T-cell (primary cell): ENCODE data around the gene MPZL1. TPM values are rescaled to one million over a fixed set of nuclear protein-coding genes. Genes with fewer than 3 reads are reported as not detected.

Experiments used
- ATAC-seq, 4 experiments: fragments of 200-7000 bp in 3 of 4; fragments of 150-1000 bp in 1 of 4; cut with Tn5 transposase; replicated peaks in 1 of 4; 1 replicate in 3 of 4; 2 replicates in 1 of 4; pipeline ENCODE4 v1.10.0; 2021; ENCODE audit warnings: moderate library complexity in 3 of 4, mild to moderate bottlenecking in 2 of 4, moderate number of reproducible peaks in 1 of 4
- CTCF ChIA-PET, 2 donors: fragments of 300-600 bp; sonication (Branson Sonifier 250); formaldehyde crosslinking; loops; one replicate each; lab custom pipeline; 2022; ENCODE audit warnings: antibody characterized with exemption in 2 of 2; lab: Charles Lee
- POLR2A ChIA-PET, 2 donors: fragments of 300-600 bp; sonication (Branson Sonifier 250); formaldehyde crosslinking; loops; one replicate each; lab custom pipeline; 2022; ENCODE audit warnings: antibody characterized with exemption in 2 of 2; lab: Charles Lee
- DNase-seq, 35 experiments: peaks; one replicate each; pipeline versions ENCODE4 v3.0.0 to v3.0.0-alpha.2; 2013 to 2023
- H3K27ac ChIP-seq: one replicate; pipeline ENCODE4 v1.5.1; 2013; ENCODE audit warnings: low read length
- H3K27me3 ChIP-seq, 2 experiments: replicated peaks in 1 of 2; 1 replicate in 1 of 2; 2 replicates in 1 of 2; pipeline versions ENCODE4 v1.6.1 to v1.7.0; 2013; ENCODE audit warnings: low read length in 1 of 2, mixed read lengths in 1 of 2; ENCODE audit not compliant: control insufficient read depth in 2 of 2, insufficient read depth in 2 of 2; ENCODE audit errors: extremely low read depth in 1 of 2
- H3K36me3 ChIP-seq, 2 donors: 1 replicate in 1 of 2; 2 replicates in 1 of 2; pipeline versions ENCODE4 v1.6.1 to v1.7.0; 2013; ENCODE audit warnings: low read length in 1 of 2; ENCODE audit not compliant: control insufficient read depth in 2 of 2, insufficient read depth in 1 of 2; ENCODE audit errors: extremely low read depth in 1 of 2
- H3K4me1 ChIP-seq, 2 experiments: 1 replicate in 1 of 2; 2 replicates in 1 of 2; pipeline versions ENCODE4 v1.6.1 to v1.7.0; 2013; ENCODE audit warnings: low read length in 2 of 2, mixed read lengths in 1 of 2; ENCODE audit not compliant: insufficient read depth in 2 of 2, control insufficient read depth in 1 of 2; ENCODE audit errors: extremely low read depth in 1 of 2
- H3K4me3 ChIP-seq, 2 donors: 1 replicate in 1 of 2; 2 replicates in 1 of 2; pipeline versions ENCODE4 v1.5.1 to v1.7.0; 2013; ENCODE audit warnings: mild to moderate bottlenecking in 2 of 2, low read length in 1 of 2, moderate library complexity in 1 of 2; ENCODE audit not compliant: control insufficient read depth in 1 of 2; ENCODE audit errors: extremely low read depth in 1 of 2
- H3K9me3 ChIP-seq: 2 replicates; pipeline ENCODE4 v1.7.0; 2013
- H3K27ac Mint-ChIP-seq, 2 donors: one replicate each; pipeline ENCODE4 v1.8.0; 2020 to 2021; ENCODE audit warnings: mild to moderate bottlenecking in 2 of 2, mixed read lengths in 2 of 2
- H3K27me3 Mint-ChIP-seq, 2 donors: one replicate each; pipeline ENCODE4 v1.8.0; 2021 to 2022; ENCODE audit warnings: mixed read lengths in 2 of 2
- H3K36me3 Mint-ChIP-seq: one replicate; pipeline ENCODE4 v1.8.0; 2021; ENCODE audit warnings: mixed read lengths
- H3K4me1 Mint-ChIP-seq, 3 donors: one replicate each; pipeline ENCODE4 v1.8.0; 2020 to 2022; ENCODE audit warnings: mixed read lengths in 3 of 3, mild to moderate bottlenecking in 1 of 3
- H3K4me3 Mint-ChIP-seq, 3 donors: one replicate each; pipeline ENCODE4 v1.8.0; 2020 to 2022; ENCODE audit warnings: mild to moderate bottlenecking in 3 of 3, mixed read lengths in 3 of 3, moderate library complexity in 3 of 3
- H3K9me3 Mint-ChIP-seq, 3 donors: one replicate each; pipeline ENCODE4 v1.8.0; 2020 to 2022; ENCODE audit warnings: mixed read lengths in 3 of 3
- WGBS: methylation state at CpG from one replicate; pipeline ENCODE4 v1.1.5; 2013; ENCODE audit warnings: missing lambda C conversion rate; ENCODE audit not compliant: insufficient coverage; 5-methylcytosine and 5-hydroxymethylcytosine counted together
- total RNA-seq, 35 experiments: library from RNA in 6 of 35; stranded (reverse) in 6 of 35; fragments of 120-200 nt in 1 of 35; gene quantifications; one replicate each; pipeline versions ENCODE4 v1.2.1 to v1.2.4 and lab custom pipeline; 2013 to 2026

The MPZL1 gene
- total RNA-seq, 5 donors from 2014 or later (not counting 1 experiment from before 2014, with no cell fraction given), result 5.1 to 9.9 (median 8.5) TPM

DNA sequence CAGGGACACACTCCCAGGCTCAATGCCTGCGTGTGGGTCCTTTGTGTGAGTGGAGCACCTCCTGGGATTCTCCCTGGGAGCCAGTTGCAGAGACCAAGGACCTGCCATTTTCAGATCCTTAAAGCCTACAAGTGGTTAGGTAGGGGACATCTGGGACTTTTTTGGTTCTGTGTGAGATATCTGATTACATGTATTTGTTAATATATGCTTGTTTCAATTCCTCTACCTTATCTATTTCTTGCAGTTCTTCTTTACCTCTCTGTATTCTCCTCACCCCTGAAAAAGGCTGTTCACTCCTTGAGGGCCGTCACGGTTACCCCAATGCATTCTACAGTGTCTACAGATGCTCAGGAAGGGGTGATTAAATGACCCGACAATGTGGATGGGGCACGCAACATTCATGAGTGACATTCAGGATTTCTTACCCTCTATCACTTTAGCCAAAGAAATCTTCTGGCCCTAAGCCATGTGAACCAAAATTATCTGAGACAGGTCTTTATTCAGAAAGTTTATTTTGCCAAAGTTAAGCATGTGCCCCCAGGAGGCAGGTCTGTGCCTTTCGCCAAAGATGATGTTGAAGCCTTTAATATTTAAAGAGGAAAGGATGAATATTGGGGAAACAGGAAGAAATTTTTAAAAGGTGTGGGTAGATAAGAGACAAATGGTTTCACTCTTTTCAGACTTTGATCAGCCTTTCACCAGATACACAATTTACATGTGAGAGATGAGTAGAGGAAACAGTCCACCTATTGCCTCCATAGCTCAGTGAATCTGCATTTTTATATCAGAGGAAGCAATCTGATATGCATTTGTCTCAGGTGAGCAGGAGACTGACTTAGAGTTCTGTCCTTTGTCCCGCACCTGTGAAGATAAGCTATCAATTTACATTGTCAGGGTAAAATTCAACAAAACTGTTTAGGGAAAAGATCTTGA, 44.6 kb upstream of the MPZL1 start:
- H3K4me1 ChIP-seq, result peaks cover 2 to 47% of the 10 kb centered on the region in 2 experiments
- H3K4me1 Mint-ChIP-seq, result peaks cover 29 to 32% (median 31%) of the 10 kb centered on the region in 3 donors
- H3K9me3 Mint-ChIP-seq, result no peaks in the 10 kb centered on the region
- no peaks in the 10 kb centered on the region for H3K27me3 ChIP-seq
- WGBS, result no CpG with 5 or more reads among the region's 7 CpGs
- H3K9me3 ChIP-seq, result no peaks in the 10 kb centered on the region
- ATAC-seq (no peak), DNase-seq (no peak)
- peak overlapping the region; percentile 74 to 78 for H3K27ac Mint-ChIP-seq
- H3K27ac ChIP-seq, result no peak overlapping the region
- no peak overlapping the region for H3K4me3 ChIP-seq
- ChIA-PET CTCF (interaction anchor here in 1 of 2 donors (0.6 to 1.0 kb wide), 2 partner anchors 11 kb away, joined by 4 to 5 read pairs; no protein-coding TSS in a partner anchor), POLR2A (no interaction called here)
- no peak overlapping the region for H3K4me3 Mint-ChIP-seq
- no peaks in the 10 kb centered on the region for H3K27me3 Mint-ChIP-seq
- peaks cover 36% of the 10 kb centered on the region for H3K36me3 Mint-ChIP-seq
- peaks cover 7 to 74% of the 10 kb centered on the region in 2 donors for H3K36me3 ChIP-seq

DNA sequence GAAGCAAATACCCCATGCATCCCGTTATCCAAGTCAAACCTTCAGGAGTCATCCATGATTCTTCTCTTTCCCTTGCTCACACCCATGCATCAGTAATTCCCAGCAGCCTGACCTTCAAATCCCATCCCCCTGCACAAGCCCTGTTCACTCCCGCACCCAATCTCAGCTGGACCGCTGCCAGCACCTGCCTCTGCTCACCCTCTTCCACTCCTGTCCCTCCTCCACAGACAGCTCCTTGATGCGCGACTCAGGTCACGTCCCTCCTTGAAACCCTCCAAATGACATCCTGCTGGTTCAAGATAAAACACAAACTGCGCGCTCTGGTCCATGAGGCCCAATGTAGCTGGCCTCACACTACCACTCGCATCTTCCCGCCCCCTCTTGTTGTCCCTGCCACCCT, 43.4 kb upstream of the MPZL1 start:
- peaks cover 2 to 47% of the 10 kb centered on the region in 2 experiments for H3K4me1 ChIP-seq
- CTCF ChIA-PET, result no interaction called here
- Mint-ChIP-seq H3K4me3 (no peak overlapping the region), H3K27ac (no peak overlapping the region), H3K27me3 (no peaks in the 10 kb centered on the region), H3K36me3 (peaks cover 23% of the 10 kb centered on the region), H3K9me3 (no peaks in the 10 kb centered on the region), H3K4me1 (peaks cover 17 to 23% (median 18%) of the 10 kb centered on the region in 3 donors)
- H3K9me3 ChIP-seq, result no peaks in the 10 kb centered on the region
- POLR2A ChIA-PET, result no interaction called here
- 95% methylated on average over 10 of the region's 10 CpGs for WGBS
- H3K4me3 ChIP-seq, result no peak overlapping the region
- no peak for DNase-seq
- no peak for ATAC-seq
- no peak overlapping the region for H3K27ac ChIP-seq
- H3K36me3 ChIP-seq, result peaks cover 7 to 74% of the 10 kb centered on the region in 2 donors
- H3K27me3 ChIP-seq, result no peaks in the 10 kb centered on the region

DNA sequence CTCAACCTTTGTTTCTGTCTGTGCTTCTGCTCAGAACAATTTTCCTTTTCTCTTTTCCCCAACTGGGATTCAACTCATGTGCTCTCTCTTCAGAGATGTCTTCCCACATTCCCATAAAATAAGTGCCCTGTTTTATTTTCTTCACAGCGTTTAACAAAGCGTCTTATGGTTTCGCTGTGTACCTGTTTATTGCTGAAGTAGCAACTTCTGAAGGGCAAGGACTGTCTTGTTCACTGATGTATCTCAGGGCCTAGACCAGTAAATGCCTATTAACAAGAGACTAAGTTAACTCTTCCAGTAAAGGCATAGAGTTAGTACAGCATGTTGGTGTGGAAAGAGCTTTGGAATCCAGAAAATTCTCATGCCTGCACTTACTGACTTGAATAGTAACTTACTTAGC, 42.9 kb upstream of the MPZL1 start:
- Mint-ChIP-seq H3K36me3 (peaks cover 21% of the 10 kb centered on the region), H3K9me3 (no peaks in the 10 kb centered on the region), H3K27ac (no peak overlapping the region), H3K27me3 (no peaks in the 10 kb centered on the region), H3K4me1 (peaks cover 13 to 19% (median 14%) of the 10 kb centered on the region in 3 donors), H3K4me3 (no peak overlapping the region)
- DNase-seq, result no peak
- H3K4me3 ChIP-seq, result no peak overlapping the region
- CTCF ChIA-PET, result interaction anchor here in 1 of 2 donors (0.7 kb wide), 1 partner anchor 78 kb away, joined by 3 read pairs; no protein-coding TSS in a partner anchor
- ATAC-seq, result no peak
- WGBS, result no CpG with 5 or more reads among the region's 3 CpGs
- H3K27me3 ChIP-seq, result no peaks in the 10 kb centered on the region
- H3K9me3 ChIP-seq, result no peaks in the 10 kb centered on the region
- peak overlapping the region; percentile 34 for H3K27ac ChIP-seq
- POLR2A ChIA-PET, result interaction anchor here in 1 of 2 donors (0.6 kb wide), 1 partner anchor 413 kb away, joined by 18 read pairs; no protein-coding TSS in a partner anchor
- H3K4me1 ChIP-seq, result peaks cover 2 to 47% of the 10 kb centered on the region in 2 experiments
- peaks cover 7 to 74% of the 10 kb centered on the region in 2 donors for H3K36me3 ChIP-seq

DNA sequence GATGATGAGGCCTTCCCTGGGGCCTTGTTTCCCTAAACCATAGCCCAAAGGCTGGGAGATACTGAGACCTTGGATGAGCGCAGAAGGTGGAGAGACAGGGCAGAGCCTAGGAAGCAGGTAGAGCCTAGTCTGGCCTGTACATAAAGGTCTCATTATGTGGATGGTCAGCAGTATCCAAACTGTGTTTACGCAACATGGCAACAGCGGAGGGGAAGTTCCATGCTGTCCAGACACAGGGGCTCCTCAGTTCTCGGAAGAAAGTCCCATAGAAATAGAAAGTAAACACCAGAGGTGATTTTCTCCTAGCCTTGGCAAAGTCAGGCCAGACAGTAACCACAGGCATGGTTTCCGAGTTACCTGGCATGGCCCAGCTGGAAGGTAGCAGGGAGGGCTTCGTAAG, 42.1 kb upstream of the MPZL1 start:
- no peaks in the 10 kb centered on the region for H3K27me3 ChIP-seq
- no peak for ATAC-seq
- Mint-ChIP-seq H3K9me3 (no peaks in the 10 kb centered on the region), H3K27me3 (no peaks in the 10 kb centered on the region), H3K36me3 (peaks cover 24% of the 10 kb centered on the region), H3K27ac (no peak overlapping the region), H3K4me3 (no peak overlapping the region), H3K4me1 (peaks cover 10 to 12% (median 10%) of the 10 kb centered on the region in 3 donors)
- no peak for DNase-seq
- H3K4me3 ChIP-seq, result no peak overlapping the region
- WGBS, result 98% methylated on average over 5 of the region's 6 CpGs
- ChIA-PET POLR2A (interaction anchor here in 1 of 2 donors (0.6 kb wide), 1 partner anchor 414 kb away, joined by 18 read pairs; no protein-coding TSS in a partner anchor), CTCF (interaction anchor here in 1 of 2 donors (3.6 kb wide), 1 partner anchor 79 kb away, joined by 18 read pairs; no protein-coding TSS in a partner anchor)
- no peaks in the 10 kb centered on the region for H3K9me3 ChIP-seq
- H3K4me1 ChIP-seq, result peaks cover 2 to 43% of the 10 kb centered on the region in 2 experiments
- H3K27ac ChIP-seq, result peak overlapping the region; percentile 34
- peaks cover 7 to 77% of the 10 kb centered on the region in 2 donors for H3K36me3 ChIP-seq

DNA sequence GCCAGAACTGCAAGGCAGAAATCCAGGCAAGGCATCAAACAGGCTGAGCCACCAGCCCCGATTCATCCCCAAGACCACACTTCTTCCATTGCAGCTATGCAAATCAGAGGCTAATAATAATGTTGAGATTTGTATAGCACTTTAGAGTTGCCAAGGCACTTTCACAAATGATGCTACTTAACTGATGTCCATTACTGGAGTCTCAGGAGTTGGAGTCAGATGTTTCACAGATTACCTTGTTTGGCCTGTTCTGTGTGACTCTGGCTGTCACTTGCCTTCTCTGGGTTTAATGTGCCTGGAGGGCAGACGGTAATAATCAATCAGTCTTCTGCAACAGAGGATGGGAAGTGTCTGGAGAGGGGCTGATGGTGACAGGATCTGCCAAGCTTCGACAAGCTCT, 40.8 kb upstream of the MPZL1 start:
- ChIA-PET CTCF (interaction anchor here (0.6 to 3.6 kb wide), 3 partner anchors 12 to 80 kb away, joined by 4 to 18 read pairs (median 5); no protein-coding TSS in a partner anchor), POLR2A (interaction anchor here in 1 of 2 donors (0.7 kb wide), 1 partner anchor 53 kb away, joined by 3 read pairs; no protein-coding TSS in a partner anchor)
- DNase-seq, result no peak
- ATAC-seq, result no peak
- Histone ChIP-seq H3K36me3 (peaks cover 11 to 87% of the 10 kb centered on the region in 2 donors), H3K4me3 (no peak overlapping the region), H3K27me3 (no peaks in the 10 kb centered on the region), H3K4me1 (peaks cover 1 to 39% of the 10 kb centered on the region in 2 experiments), H3K9me3 (no peaks in the 10 kb centered on the region), H3K27ac (peak overlapping the region; percentile 39)
- H3K27me3 Mint-ChIP-seq, result no peaks in the 10 kb centered on the region
- no CpG with 5 or more reads among the region's 3 CpGs for WGBS
- peaks cover 12 to 15% (median 13%) of the 10 kb centered on the region in 3 donors for H3K4me1 Mint-ChIP-seq
- H3K27ac Mint-ChIP-seq, result peak overlapping the region in 1 of 2 donors; percentile 87
- no peaks in the 10 kb centered on the region for H3K9me3 Mint-ChIP-seq
- peaks cover 31% of the 10 kb centered on the region for H3K36me3 Mint-ChIP-seq
- H3K4me3 Mint-ChIP-seq, result no peak overlapping the region
